Thymus (tissue), 11 donors: ENCODE measurements around the gene EPB41L5. TPM values are rescaled to one million over a fixed set of nuclear protein-coding genes. Genes with fewer than 3 reads are reported as not detected.

ENCODE experiments used
- DNase-seq, 9 donors: peaks; one replicate each; pipeline ENCODE4 v3.0.0-alpha.2; 2013; ENCODE audit warnings: low spot score in 9 of 9, low read depth in 6 of 9, missing footprints in 1 of 9
- H3K27ac ChIP-seq, 2 donors: one replicate each; pipeline ENCODE4 v1.5.1; 2013; ENCODE audit warnings: control low read depth in 1 of 2, low read depth in 1 of 2, low read length in 1 of 2, mild to moderate bottlenecking in 1 of 2, moderate library complexity in 1 of 2
- H3K27me3 ChIP-seq, 2 donors: one replicate each; pipeline ENCODE4 v1.5.1; 2013; ENCODE audit warnings: low read length in 1 of 2; ENCODE audit not compliant: control insufficient read depth in 2 of 2, insufficient read depth in 1 of 2
- H3K36me3 ChIP-seq, 2 donors: one replicate each; pipeline ENCODE4 v1.5.1; 2013; ENCODE audit warnings: low read length in 1 of 2, mild to moderate bottlenecking in 1 of 2, moderate library complexity in 1 of 2; ENCODE audit not compliant: control insufficient read depth in 2 of 2, insufficient read depth in 2 of 2
- H3K4me1 ChIP-seq, 2 donors: one replicate each; pipeline ENCODE4 v1.5.1; 2013; ENCODE audit warnings: low read length in 2 of 2; ENCODE audit not compliant: control insufficient read depth in 2 of 2, insufficient read depth in 2 of 2
- H3K4me3 ChIP-seq, 2 donors: one replicate each; pipeline ENCODE4 v1.5.1; 2013; ENCODE audit warnings: low read length in 2 of 2, control low read depth in 1 of 2, mild to moderate bottlenecking in 1 of 2
- H3K9me3 ChIP-seq, 2 donors: one replicate each; pipeline ENCODE4 v1.5.1; 2013; ENCODE audit warnings: low read length in 1 of 2, mild to moderate bottlenecking in 1 of 2; ENCODE audit not compliant: control insufficient read depth in 2 of 2, insufficient read depth in 1 of 2
- WGBS: extraction: QIAGEN DNeasy Blood & Tissue Kit; methylation state at CpG from one replicate; pipeline ENCODE4 v1.1.7; 2013; 5-methylcytosine and 5-hydroxymethylcytosine counted together
- polyA plus RNA-seq: library from polyadenylated mRNA; stranded (reverse); fragments of 200-250 nt; gene quantifications from one replicate; pipeline ENCODE4 v1.2.3, GENCODE V29; 2013
- total RNA-seq: library from RNA; stranded (reverse); fragments of 120-200 nt; gene quantifications from one replicate; pipeline ENCODE4 v1.2.4, GENCODE V29; 2013
- donor health status: healthy.

EPB41L5 gene
- total and polyA plus RNA-seq, 2 donors, result 4.9 to 9.3 TPM

- no peak for DNase-seq
- H3K27ac ChIP-seq, result no peak overlapping the region
- H3K4me1 ChIP-seq, result peaks cover 0 to 2% of the 10 kb centered on the region in 2 donors
- no peaks in the 10 kb centered on the region for H3K9me3 ChIP-seq
- H3K27me3 ChIP-seq, result no peaks in the 10 kb centered on the region
- H3K4me3 ChIP-seq, result no peak overlapping the region
- 96% methylated on average over 12 of the region's 12 CpGs for WGBS
- H3K36me3 ChIP-seq, result no peaks in the 10 kb centered on the region
These were observed 192.2 kb downstream of the EPB41L5 start for GRCh38 chr2:120204945-120205670.

GRCh38 chr2:120206022-120206581 lies 193.2 kb downstream of the EPB41L5 start:
- H3K9me3 ChIP-seq, result no peaks in the 10 kb centered on the region
- no peak overlapping the region for H3K4me3 ChIP-seq
- DNase-seq, result peak in 3 of 9 donors; percentile 32 to 47 (median 37)
- H3K4me1 ChIP-seq, result peaks cover 0 to 3% of the 10 kb centered on the region in 2 donors
- WGBS, result 88% methylated on average over 8 of the region's 8 CpGs
- H3K27ac ChIP-seq, result no peak overlapping the region
- no peaks in the 10 kb centered on the region for H3K27me3 ChIP-seq
- H3K36me3 ChIP-seq, result no peaks in the 10 kb centered on the region

- Histone ChIP-seq H3K4me3 (no peak overlapping the region), H3K27me3 (no peaks in the 10 kb centered on the region), H3K36me3 (no peaks in the 10 kb centered on the region), H3K4me1 (peaks cover 0 to 3% of the 10 kb centered on the region in 2 donors), H3K27ac (no peak overlapping the region), H3K9me3 (no peaks in the 10 kb centered on the region)
- WGBS, result 96% methylated on average over 10 of the region's 10 CpGs
- no peak for DNase-seq
These were observed 195.8 kb downstream of the EPB41L5 start for GRCh38 chr2:120208381-120209353.

- H3K9me3 ChIP-seq, result no peaks in the 10 kb centered on the region
- H3K27me3 ChIP-seq, result no peaks in the 10 kb centered on the region
- 84% methylated on average over 12 of the region's 12 CpGs for WGBS
- no peak for DNase-seq
- H3K27ac ChIP-seq, result no peak overlapping the region
- H3K4me3 ChIP-seq, result no peak overlapping the region
- H3K36me3 ChIP-seq, result no peaks in the 10 kb centered on the region
- H3K4me1 ChIP-seq, result peaks cover 0 to 3% of the 10 kb centered on the region in 2 donors
These were observed 196.8 kb downstream of the EPB41L5 start for GRCh38 chr2:120209427-120210269.

GRCh38 chr2:120210270-120210693 lies 197.4 kb downstream of the EPB41L5 start:
- no peaks in the 10 kb centered on the region for H3K36me3 ChIP-seq
- peaks cover 0 to 3% of the 10 kb centered on the region in 2 donors for H3K4me1 ChIP-seq
- H3K27me3 ChIP-seq, result no peaks in the 10 kb centered on the region
- no peak for DNase-seq
- H3K4me3 ChIP-seq, result no peak overlapping the region
- WGBS, result 62% methylated on average over 10 of the region's 10 CpGs
- H3K27ac ChIP-seq, result no peak overlapping the region
- H3K9me3 ChIP-seq, result no peaks in the 10 kb centered on the region

- no peaks in the 10 kb centered on the region for H3K27me3 ChIP-seq
- H3K4me3 ChIP-seq, result no peak overlapping the region
- peaks cover 8 to 14% of the 10 kb centered on the region in 2 donors for H3K4me1 ChIP-seq
- no peak overlapping the region for H3K27ac ChIP-seq
- WGBS, result 98% methylated on average over 5 of the region's 5 CpGs
- peaks cover 16 to 19% of the 10 kb centered on the region in 2 donors for H3K36me3 ChIP-seq
- peaks cover 1 to 19% of the 10 kb centered on the region in 2 donors for H3K9me3 ChIP-seq
- DNase-seq, result no peak
These were observed 205.3 kb downstream of the EPB41L5 start for GRCh38 chr2:120218181-120218580.

GRCh38 chr2:120219291-120219690 lies 206.4 kb downstream of the EPB41L5 start:
- no peak for DNase-seq
- Histone ChIP-seq H3K27ac (no peak overlapping the region), H3K4me1 (peaks cover 15 to 22% of the 10 kb centered on the region in 2 donors), H3K4me3 (no peak overlapping the region), H3K27me3 (no peaks in the 10 kb centered on the region), H3K36me3 (peaks cover 16 to 19% of the 10 kb centered on the region in 2 donors), H3K9me3 (peaks cover 1 to 19% of the 10 kb centered on the region in 2 donors)
- WGBS, result 98% methylated on average over 5 of the region's 5 CpGs

GRCh38 chr2:120219766-120220165 lies 206.9 kb downstream of the EPB41L5 start:
- peaks cover 1 to 19% of the 10 kb centered on the region in 2 donors for H3K9me3 ChIP-seq
- no peak for DNase-seq

More at GRCh38 chr2:120219766-120220165, 206.9 kb downstream of the EPB41L5 start:
- Histone ChIP-seq H3K36me3 (peaks cover 16 to 19% of the 10 kb centered on the region in 2 donors), H3K4me1 (peaks cover 16 to 24% of the 10 kb centered on the region in 2 donors), H3K27ac (no peak overlapping the region), H3K4me3 (no peak overlapping the region), H3K27me3 (no peaks in the 10 kb centered on the region)
- 98% methylated on average over 5 of the region's 5 CpGs for WGBS
